Smooth muscle cell of the brain vasculature (primary cell): ENCODE data around the gene CASZ1.

Experiments used
- DNase-seq: peaks from one replicate; pipeline ENCODE4 v3.0.0-alpha.2; 2012; ENCODE audit warnings: low read depth, low spot score

CASZ1 gene

GRCh38 chr1:10671090-10671489 lies 125.4 kb downstream of the CASZ1 start:
- DNase-seq = no peak

GRCh38 chr1:10670190-10670589 lies 126.3 kb downstream of the CASZ1 start:
- no peak for DNase-seq

- DNase-seq = no peak
These were observed 126.9 kb downstream of the CASZ1 start for GRCh38 chr1:10669570-10669969.

- DNase-seq = no peak
These were observed 128.3 kb downstream of the CASZ1 start for GRCh38 chr1:10667861-10668761.

- no peak for DNase-seq
These were observed 130.3 kb downstream of the CASZ1 start for GRCh38 chr1:10665930-10666850.

- DNase-seq = no peak
These were observed 131.2 kb downstream of the CASZ1 start for GRCh38 chr1:10665226-10665625.

GRCh38 chr1:10664251-10664650 lies 132.2 kb downstream of the CASZ1 start:
- no peak for DNase-seq

- DNase-seq = no peak
These were observed 132.8 kb downstream of the CASZ1 start for GRCh38 chr1:10663678-10664035.

- DNase-seq = no peak
These were observed 133.4 kb downstream of the CASZ1 start for GRCh38 chr1:10662824-10663677.

GRCh38 chr1:10662090-10662688 lies 134.3 kb downstream of the CASZ1 start:
- DNase-seq = no peak

GRCh38 chr1:10661453-10661852 lies 135.0 kb downstream of the CASZ1 start:
- DNase-seq = no peak

GRCh38 chr1:10659646-10660540 lies 136.6 kb downstream of the CASZ1 start:
- DNase-seq = no peak

GRCh38 chr1:10659218-10659617 lies 137.2 kb downstream of the CASZ1 start:
- no peak for DNase-seq

GRCh38 chr1:10658396-10659066 lies 137.9 kb downstream of the CASZ1 start:
- DNase-seq = no peak

- no peak for DNase-seq
These were observed 139.2 kb downstream of the CASZ1 start for GRCh38 chr1:10657088-10657847.

- no peak for DNase-seq
These were observed 140.0 kb downstream of the CASZ1 start for GRCh38 chr1:10656431-10656830.

GRCh38 chr1:10655002-10655401 lies 141.4 kb downstream of the CASZ1 start:
- no peak for DNase-seq

GRCh38 chr1:10653370-10654125 lies 142.9 kb downstream of the CASZ1 start:
- no peak for DNase-seq
